ENCODE measurements around the gene FASLG. TPM values are rescaled to one million over a fixed set of nuclear protein-coding genes. Genes with fewer than 3 reads are reported as not detected.

Gene FASLG
- total and polyA plus RNA-seq, 2 experiments from 2014 or later: not detected

DNA sequence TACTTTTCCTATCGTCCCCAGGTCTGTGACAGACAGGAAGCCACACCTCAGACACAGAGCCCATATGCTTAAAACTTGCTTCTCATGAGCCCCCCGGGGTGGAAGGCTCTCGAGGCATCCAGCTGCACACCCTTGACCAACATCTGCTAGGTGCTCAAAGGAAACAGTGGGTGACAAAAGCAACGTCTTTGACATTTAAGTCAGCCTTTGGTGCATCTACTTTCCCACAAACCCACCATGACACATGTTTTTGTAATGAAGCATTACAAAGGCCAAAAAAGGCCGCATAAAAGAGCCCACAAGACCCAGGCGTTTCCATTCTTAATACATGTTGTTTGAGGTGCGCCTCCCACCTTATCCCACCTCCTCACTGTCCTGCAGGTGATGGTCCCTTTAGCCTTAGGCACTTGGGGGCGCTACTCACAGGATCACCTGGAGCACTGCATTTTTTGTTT lies 11.8 kb upstream of the FASLG start:
- no peaks in the 10 kb centered on the region for H3K36me3 ChIP-seq (replicated peaks; ENCODE audit: insufficient read depth, low read depth)
- no peaks in the 10 kb centered on the region for H3K9me3 ChIP-seq (ENCODE audit: low read depth)
- H3K27ac ChIP-seq: no peak overlapping the region
- no peaks in the 10 kb centered on the region for H3K9me2 ChIP-seq (replicated peaks; ENCODE audit: insufficient read depth)
- no peaks in the 10 kb centered on the region for H4K20me1 ChIP-seq (ENCODE audit: insufficient read depth, poor library complexity, severe bottlenecking)
- H3K4me1 ChIP-seq (ENCODE audit: insufficient read depth): no peaks in the 10 kb centered on the region
- H3K27me3 ChIP-seq: no peaks in the 10 kb centered on the region
- H3K4me2 ChIP-seq: no peak overlapping the region
- TF ChIP-seq EZH2phosphoT487 (IDR thresholded peaks at IDR 0.05; ENCODE audit: low read depth, severe bottlenecking, unreplicated experiment) (no peak), EZH2 (IDR thresholded peaks at IDR 0.05; ENCODE audit: borderline replicate concordance) (no peak)
- TF ChIP-seq, protein P1, sequence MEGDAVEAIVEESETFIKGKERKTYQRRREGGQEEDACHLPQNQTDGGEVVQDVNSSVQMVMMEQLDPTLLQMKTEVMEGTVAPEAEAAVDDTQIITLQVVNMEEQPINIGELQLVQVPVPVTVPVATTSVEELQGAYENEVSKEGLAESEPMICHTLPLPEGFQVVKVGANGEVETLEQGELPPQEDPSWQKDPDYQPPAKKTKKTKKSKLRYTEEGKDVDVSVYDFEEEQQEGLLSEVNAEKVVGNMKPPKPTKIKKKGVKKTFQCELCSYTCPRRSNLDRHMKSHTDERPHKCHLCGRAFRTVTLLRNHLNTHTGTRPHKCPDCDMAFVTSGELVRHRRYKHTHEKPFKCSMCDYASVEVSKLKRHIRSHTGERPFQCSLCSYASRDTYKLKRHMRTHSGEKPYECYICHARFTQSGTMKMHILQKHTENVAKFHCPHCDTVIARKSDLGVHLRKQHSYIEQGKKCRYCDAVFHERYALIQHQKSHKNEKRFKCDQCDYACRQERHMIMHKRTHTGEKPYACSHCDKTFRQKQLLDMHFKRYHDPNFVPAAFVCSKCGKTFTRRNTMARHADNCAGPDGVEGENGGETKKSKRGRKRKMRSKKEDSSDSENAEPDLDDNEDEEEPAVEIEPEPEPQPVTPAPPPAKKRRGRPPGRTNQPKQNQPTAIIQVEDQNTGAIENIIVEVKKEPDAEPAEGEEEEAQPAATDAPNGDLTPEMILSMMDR (IDR thresholded peaks at IDR 0.05; ENCODE audit: poor library complexity): no peak
- no peaks in the 10 kb centered on the region for H3K79me2 ChIP-seq
- H3K4me3 ChIP-seq: no peak overlapping the region
- no peak for DNase-seq (ENCODE audit: low spot score)
- 88% methylated on average over 8 of the region's 8 CpGs for WGBS (ENCODE audit: low lambda C conversion rate, missing lambda C conversion rate)
- no peak overlapping the region for H2AFZ ChIP-seq

DNA sequence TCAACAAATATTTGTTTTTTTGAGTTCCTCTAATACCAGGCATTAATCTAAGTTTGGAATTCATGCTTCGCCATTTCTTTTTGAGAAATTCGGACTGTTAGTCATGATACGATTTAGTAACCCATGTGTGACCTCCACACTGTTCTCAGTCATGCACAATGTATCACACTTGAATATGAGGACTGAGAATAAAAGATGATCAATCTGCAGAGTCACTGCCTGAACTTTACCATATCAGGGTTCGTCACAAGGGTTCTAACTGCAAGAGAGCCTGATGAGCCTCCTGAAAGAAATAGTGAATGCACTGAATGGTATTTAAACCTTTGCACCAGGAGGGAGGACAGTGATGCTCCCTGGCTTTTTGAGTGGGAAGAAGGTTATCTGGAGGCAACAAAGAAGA lies 10.9 kb upstream of the FASLG start:
- no peak overlapping the region for H2AFZ ChIP-seq
- H3K4me3 ChIP-seq: no peak overlapping the region
- H3K36me3 ChIP-seq (replicated peaks; ENCODE audit: insufficient read depth, low read depth): no peaks in the 10 kb centered on the region
- H3K9me3 ChIP-seq (ENCODE audit: low read depth): no peaks in the 10 kb centered on the region
- TF ChIP-seq, protein P1 (IDR thresholded peaks at IDR 0.05; ENCODE audit: poor library complexity): no peak
- no peak for TF ChIP-seq EZH2 (IDR thresholded peaks at IDR 0.05; ENCODE audit: borderline replicate concordance)
- TF ChIP-seq EZH2phosphoT487 (IDR thresholded peaks at IDR 0.05; ENCODE audit: low read depth, severe bottlenecking, unreplicated experiment): no peak
- H3K4me1 ChIP-seq (ENCODE audit: insufficient read depth): no peaks in the 10 kb centered on the region
- no peaks in the 10 kb centered on the region for H3K27me3 ChIP-seq
- no peaks in the 10 kb centered on the region for H4K20me1 ChIP-seq (ENCODE audit: insufficient read depth, poor library complexity, severe bottlenecking)
- no peak overlapping the region for H3K27ac ChIP-seq
- H3K9me2 ChIP-seq (replicated peaks; ENCODE audit: insufficient read depth): no peaks in the 10 kb centered on the region
- H3K4me2 ChIP-seq: no peak overlapping the region
- DNase-seq (ENCODE audit: low spot score): no peak
- WGBS (ENCODE audit: low lambda C conversion rate, missing lambda C conversion rate): 98% methylated on average over 4 of the region's 4 CpGs
- no peaks in the 10 kb centered on the region for H3K79me2 ChIP-seq

DNA sequence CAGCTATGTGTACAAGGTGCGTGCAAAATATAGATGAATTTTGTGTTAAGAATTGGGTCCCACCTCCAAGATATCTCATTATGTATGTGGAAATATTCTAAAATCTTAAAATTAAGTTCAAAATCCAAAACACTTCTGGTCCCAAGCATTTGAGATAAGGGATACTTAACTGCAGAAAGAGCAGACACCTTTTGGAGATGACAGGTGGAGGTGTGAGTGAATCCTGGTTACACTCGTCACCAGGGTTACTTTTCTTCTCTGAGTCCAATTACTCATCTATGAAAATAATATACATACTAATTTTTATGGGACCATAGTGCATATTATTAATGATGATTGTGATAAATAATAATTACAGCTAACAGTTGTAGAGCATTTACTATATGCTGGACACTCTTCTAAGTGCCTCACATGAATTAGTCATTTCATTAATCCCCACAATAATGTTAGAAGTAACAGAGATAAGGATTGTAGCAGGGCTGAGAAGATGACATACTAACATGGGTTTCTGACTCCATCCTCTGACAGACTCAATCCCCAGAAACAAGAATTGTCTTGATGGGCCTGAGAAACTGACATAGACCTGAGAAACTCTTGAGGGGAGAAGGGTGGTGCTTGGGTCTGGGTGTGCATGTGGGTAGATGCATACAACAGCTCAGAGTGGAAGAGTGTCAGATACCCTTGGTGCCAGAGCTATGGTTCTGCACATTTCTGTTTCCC lies 8.3 kb upstream of the FASLG start:
- Histone ChIP-seq H3K4me2 (no peak overlapping the region), H3K79me2 (no peaks in the 10 kb centered on the region), H3K9me2 (replicated peaks; ENCODE audit: insufficient read depth) (no peaks in the 10 kb centered on the region), H3K27me3 (no peaks in the 10 kb centered on the region), H4K20me1 (ENCODE audit: insufficient read depth, poor library complexity, severe bottlenecking) (no peaks in the 10 kb centered on the region), H3K27ac (no peak overlapping the region), H3K4me3 (no peak overlapping the region), H2AFZ (no peak overlapping the region), H3K4me1 (ENCODE audit: insufficient read depth) (no peaks in the 10 kb centered on the region), H3K36me3 (replicated peaks; ENCODE audit: insufficient read depth, low read depth) (no peaks in the 10 kb centered on the region), H3K9me3 (ENCODE audit: low read depth) (no peaks in the 10 kb centered on the region)
- DNase-seq (ENCODE audit: low spot score): no peak
- WGBS (ENCODE audit: low lambda C conversion rate, missing lambda C conversion rate): 78% methylated on average over 2 of the region's 2 CpGs
- TF ChIP-seq, protein P1 (IDR thresholded peaks at IDR 0.05; ENCODE audit: poor library complexity): no peak
- TF ChIP-seq EZH2phosphoT487 (IDR thresholded peaks at IDR 0.05; ENCODE audit: low read depth, severe bottlenecking, unreplicated experiment) (no peak), EZH2 (IDR thresholded peaks at IDR 0.05; ENCODE audit: borderline replicate concordance) (no peak)

Data from hepatocyte (in vitro differentiated cells).